Mesendoderm (in vitro differentiated cells): ENCODE measurements around the gene SLCO6A1.

Source experiments
- DNase-seq: peaks from one replicate; pipeline ENCODE4 v3.0.0; 2013
- H2AK5ac ChIP-seq: 2 replicates; pipeline ENCODE4 v1.6.1; 2013; ENCODE audit warnings: low read length, inconsistent platforms
- H2BK120ac ChIP-seq: 2 replicates; pipeline ENCODE4 v1.6.1; 2013; ENCODE audit warnings: low read depth, mild to moderate bottlenecking, low read length, moderate library complexity, mixed read lengths
- H2BK15ac ChIP-seq: replicated peaks from 2 replicates; pipeline ENCODE4 v1.6.1; 2013; ENCODE audit warnings: low read depth, mild to moderate bottlenecking, moderate library complexity
- H2BK5ac ChIP-seq: 2 replicates; pipeline ENCODE4 v1.6.1; 2013; ENCODE audit warnings: low read length, inconsistent platforms
- H3K18ac ChIP-seq: 2 replicates; pipeline ENCODE4 v1.6.1; 2013; ENCODE audit warnings: mild to moderate bottlenecking, low read length, mixed read lengths
- H3K23ac ChIP-seq: one replicate; pipeline ENCODE4 v1.6.1; 2013; ENCODE audit warnings: low read length
- H3K27ac ChIP-seq: 2 replicates; pipeline ENCODE4 v1.5.1; 2013; ENCODE audit warnings: low read depth, mild to moderate bottlenecking, inconsistent platforms, low read length, moderate library complexity
- H3K27me3 ChIP-seq: 2 replicates; pipeline ENCODE4 v1.6.1; 2013; ENCODE audit warnings: low read length, control low read depth, mild to moderate bottlenecking, inconsistent platforms; ENCODE audit not compliant: insufficient read depth, poor library complexity
- H3K36me3 ChIP-seq: 2 replicates; pipeline ENCODE4 v1.6.1; 2013; ENCODE audit warnings: low read length, inconsistent platforms; ENCODE audit not compliant: control insufficient read depth, insufficient read depth
- H3K4ac ChIP-seq: one replicate; pipeline ENCODE4 v1.6.1; 2013; ENCODE audit warnings: low read depth, mild to moderate bottlenecking, low read length, moderate library complexity
- H3K4me1 ChIP-seq: 2 replicates; pipeline ENCODE4 v1.6.1; 2013; ENCODE audit warnings: low read depth, low read length, inconsistent platforms; ENCODE audit not compliant: control insufficient read depth
- H3K4me2 ChIP-seq: 2 replicates; pipeline ENCODE4 v1.6.1; 2013; ENCODE audit warnings: low read length
- H3K4me3 ChIP-seq: 2 replicates; pipeline ENCODE4 v1.5.1; 2013; ENCODE audit warnings: mild to moderate bottlenecking, low read length
- H3K56ac ChIP-seq: one replicate; pipeline ENCODE4 v1.6.1; 2013; ENCODE audit warnings: low read length
- H3K79me1 ChIP-seq: 2 replicates; pipeline ENCODE4 v1.6.1; 2013; ENCODE audit warnings: low read length, inconsistent platforms
- H3K79me2 ChIP-seq: 2 replicates; pipeline ENCODE4 v1.6.1; 2013; ENCODE audit warnings: mild to moderate bottlenecking, low read length; ENCODE audit not compliant: control insufficient read depth, insufficient read depth
- H3K9ac ChIP-seq: 2 replicates; pipeline ENCODE4 v1.6.1; 2013; ENCODE audit warnings: low read length, inconsistent platforms
- H4K5ac ChIP-seq: one replicate; pipeline ENCODE4 v1.6.1; 2013; ENCODE audit warnings: low read length
- H4K8ac ChIP-seq: one replicate; pipeline ENCODE4 v1.6.1; 2013; ENCODE audit warnings: low read depth, mild to moderate bottlenecking, control low read depth, low read length, moderate library complexity
- WGBS: extraction: QIAGEN DNeasy Blood & Tissue Kit; methylation state at CpG from one replicate; pipeline ENCODE4 v1.1.7; 2013; ENCODE audit warnings: low lambda C conversion rate, missing lambda C conversion rate; ENCODE audit not compliant: insufficient coverage; ENCODE audit errors: extremely low coverage; 5-methylcytosine and 5-hydroxymethylcytosine counted together

The SLCO6A1 gene

GRCh38 chr5:102421647-102422046 lies 77.2 kb downstream of the SLCO6A1 start:
- no peak overlapping the region for H2BK120ac ChIP-seq
- no peaks in the 10 kb centered on the region for H3K79me2 ChIP-seq
- no peak overlapping the region for H4K5ac ChIP-seq
- H3K9ac ChIP-seq = no peak overlapping the region
- no peak overlapping the region for H2AK5ac ChIP-seq
- no peak overlapping the region for H3K56ac ChIP-seq
- H2BK15ac ChIP-seq = no peak overlapping the region
- H3K4me2 ChIP-seq = no peak overlapping the region
- no peak overlapping the region for H3K4ac ChIP-seq
- H3K4me1 ChIP-seq = no peaks in the 10 kb centered on the region
- H3K27ac ChIP-seq = no peak overlapping the region
- no peaks in the 10 kb centered on the region for H3K79me1 ChIP-seq
- H3K23ac ChIP-seq = no peak overlapping the region
- no CpG with 5 or more reads among the region's 3 CpGs for WGBS
- H4K8ac ChIP-seq = no peak overlapping the region
- no peak overlapping the region for H3K4me3 ChIP-seq
- peak; percentile 3 for DNase-seq
- no peaks in the 10 kb centered on the region for H3K36me3 ChIP-seq
- no peaks in the 10 kb centered on the region for H3K27me3 ChIP-seq
- H2BK5ac ChIP-seq = no peak overlapping the region
- no peak overlapping the region for H3K18ac ChIP-seq

GRCh38 chr5:102418531-102418930 lies 80.3 kb downstream of the SLCO6A1 start:
- Histone ChIP-seq H3K4me1 (no peaks in the 10 kb centered on the region), H2AK5ac (no peak overlapping the region), H3K4me2 (no peak overlapping the region), H3K9ac (no peak overlapping the region), H3K56ac (no peak overlapping the region), H3K79me1 (no peaks in the 10 kb centered on the region), H3K4ac (no peak overlapping the region), H3K23ac (no peak overlapping the region), H3K27ac (no peak overlapping the region), H2BK5ac (no peak overlapping the region), H2BK120ac (no peak overlapping the region), H3K4me3 (no peak overlapping the region), H4K5ac (no peak overlapping the region), H2BK15ac (no peak overlapping the region), H4K8ac (no peak overlapping the region), H3K27me3 (no peaks in the 10 kb centered on the region), H3K36me3 (no peaks in the 10 kb centered on the region), H3K18ac (no peak overlapping the region), H3K79me2 (no peaks in the 10 kb centered on the region)
- DNase-seq = peak; percentile 0
- no CpG with 5 or more reads among the region's 1 CpG for WGBS

GRCh38 chr5:102414448-102414847 lies 84.4 kb downstream of the SLCO6A1 start:
- H2BK5ac ChIP-seq = no peak overlapping the region
- WGBS = no CpG with 5 or more reads among the region's 6 CpGs
- H3K4me2 ChIP-seq = no peak overlapping the region

GRCh38 chr5:102388235-102388634 lies 110.6 kb downstream of the SLCO6A1 start:
- Histone ChIP-seq H4K8ac (no peak overlapping the region), H3K4me1 (no peaks in the 10 kb centered on the region), H3K9ac (no peak overlapping the region), H3K79me1 (no peaks in the 10 kb centered on the region), H3K79me2 (no peaks in the 10 kb centered on the region), H3K27me3 (no peaks in the 10 kb centered on the region), H2BK120ac (no peak overlapping the region), H3K4me2 (no peak overlapping the region), H3K4ac (no peak overlapping the region), H3K36me3 (no peaks in the 10 kb centered on the region), H3K27ac (no peak overlapping the region), H3K18ac (no peak overlapping the region), H2BK5ac (no peak overlapping the region), H3K56ac (no peak overlapping the region), H2AK5ac (no peak overlapping the region), H3K4me3 (no peak overlapping the region), H4K5ac (no peak overlapping the region), H2BK15ac (no peak overlapping the region), H3K23ac (no peak overlapping the region)
- DNase-seq = peak; percentile 56
- WGBS = no CpG with 5 or more reads among the region's 2 CpGs

More at GRCh38 chr5:102414448-102414847, 84.4 kb downstream of the SLCO6A1 start:
- Histone ChIP-seq H3K18ac (no peak overlapping the region), H2BK120ac (no peak overlapping the region), H2AK5ac (no peak overlapping the region), H3K4ac (no peak overlapping the region), H4K8ac (no peak overlapping the region), H3K27ac (no peak overlapping the region), H3K9ac (no peak overlapping the region), H3K56ac (no peak overlapping the region), H3K36me3 (no peaks in the 10 kb centered on the region), H3K23ac (no peak overlapping the region), H4K5ac (no peak overlapping the region), H3K4me1 (no peaks in the 10 kb centered on the region), H3K4me3 (no peak overlapping the region), H3K79me2 (no peaks in the 10 kb centered on the region), H3K79me1 (no peaks in the 10 kb centered on the region), H3K27me3 (no peaks in the 10 kb centered on the region), H2BK15ac (no peak overlapping the region)
- DNase-seq = no peak

GRCh38 chr5:102385365-102385764 lies 113.4 kb downstream of the SLCO6A1 start:
- no peak overlapping the region for H3K9ac ChIP-seq
- H3K23ac ChIP-seq = no peak overlapping the region
- no CpG with 5 or more reads among the region's 1 CpG for WGBS
- H4K5ac ChIP-seq = no peak overlapping the region
- no peaks in the 10 kb centered on the region for H3K27me3 ChIP-seq
- no peak overlapping the region for H3K18ac ChIP-seq
- H3K4me3 ChIP-seq = no peak overlapping the region
- H3K4me2 ChIP-seq = no peak overlapping the region
- no peak for DNase-seq
- no peaks in the 10 kb centered on the region for H3K79me2 ChIP-seq
- H2BK15ac ChIP-seq = no peak overlapping the region
- no peak overlapping the region for H2AK5ac ChIP-seq
- no peak overlapping the region for H3K27ac ChIP-seq
- no peak overlapping the region for H2BK5ac ChIP-seq
- no peaks in the 10 kb centered on the region for H3K36me3 ChIP-seq
- H3K4me1 ChIP-seq = no peaks in the 10 kb centered on the region
- no peaks in the 10 kb centered on the region for H3K79me1 ChIP-seq
- no peak overlapping the region for H3K4ac ChIP-seq
- no peak overlapping the region for H4K8ac ChIP-seq
- no peak overlapping the region for H3K56ac ChIP-seq
- H2BK120ac ChIP-seq = no peak overlapping the region

GRCh38 chr5:102380174-102380573 lies 118.6 kb downstream of the SLCO6A1 start:
- no peaks in the 10 kb centered on the region for H3K27me3 ChIP-seq
- no peak for DNase-seq

More at GRCh38 chr5:102380174-102380573, 118.6 kb downstream of the SLCO6A1 start:
- H3K4me1 ChIP-seq = no peaks in the 10 kb centered on the region
- no peaks in the 10 kb centered on the region for H3K79me2 ChIP-seq
- no peak overlapping the region for H3K18ac ChIP-seq
- H4K5ac ChIP-seq = no peak overlapping the region
- H3K36me3 ChIP-seq = no peaks in the 10 kb centered on the region
- H3K56ac ChIP-seq = no peak overlapping the region
- no peak overlapping the region for H2BK15ac ChIP-seq
- no peak overlapping the region for H2BK120ac ChIP-seq
- H3K27ac ChIP-seq = no peak overlapping the region
- H4K8ac ChIP-seq = no peak overlapping the region
- H2AK5ac ChIP-seq = no peak overlapping the region
- H2BK5ac ChIP-seq = no peak overlapping the region
- H3K4me2 ChIP-seq = no peak overlapping the region
- no peaks in the 10 kb centered on the region for H3K79me1 ChIP-seq
- H3K23ac ChIP-seq = no peak overlapping the region
- H3K4me3 ChIP-seq = no peak overlapping the region
- H3K9ac ChIP-seq = no peak overlapping the region
- H3K4ac ChIP-seq = no peak overlapping the region
